SK-N-MC (cell line): ENCODE results near the gene SLC1A6.
"Not testable (repeated sequence)": the region's sequence is repeated elsewhere in the genome, so short reads cannot be mapped to it uniquely, and the experiment has no call there.

Experiments
- DNase-seq: peaks from one replicate; pipeline ENCODE4 v3.0.0-alpha.2; 2011; ENCODE audit warnings: low read depth, low spot score
- H3K27ac ChIP-seq: fragments of 200-600 bp; sonication (generic); 2 replicates; pipeline ENCODE4 v1.5.1; 2016; ENCODE audit warnings: mixed run types
- H3K36me3 ChIP-seq: fragments of 200-600 bp; sonication (generic); 2 replicates; pipeline ENCODE4 v1.6.1; 2017; ENCODE audit warnings: antibody characterized with exemption, low read length, mixed read lengths; ENCODE audit not compliant: insufficient read depth
- H3K4me3 ChIP-seq: fragments of 200-600 bp; sonication (generic); 2 replicates; pipeline ENCODE4 v1.5.1; 2016
- H3K9ac ChIP-seq: fragments of 200-600 bp; sonication (generic); 2 replicates; pipeline ENCODE4 v1.8.0; 2017; ENCODE audit warnings: mixed run types, mixed read lengths; ENCODE audit not compliant: insufficient read length
- H3K9me3 ChIP-seq: fragments of 200-600 bp; sonication (generic); 2 replicates; pipeline ENCODE4 v1.6.1; 2017; ENCODE audit warnings: low read depth, mild to moderate bottlenecking, antibody characterized with exemption, low read length, moderate library complexity, mixed read lengths
- EZH2 ChIP-seq: fragments of 200-600 bp; sonication (generic); IDR thresholded peaks from one replicate; pipeline ENCODE4 v1.6.1; 2017; ENCODE audit warnings: antibody characterized with exemption
- FOXP2 ChIP-seq: optimal IDR thresholded peaks from 2 replicates; pipeline ENCODE3; 2011; ENCODE audit warnings: mild to moderate bottlenecking, moderate library complexity; ENCODE audit not compliant: insufficient read depth; ENCODE audit errors: extremely low read length, control extremely low read depth
- POLR2AphosphoS5 ChIP-seq: IDR thresholded peaks from 2 replicates; pipeline ENCODE4 v1.6.1; 2012; ENCODE audit warnings: mild to moderate bottlenecking, low read depth, low read length, borderline replicate concordance

Gene SLC1A6

DNA sequence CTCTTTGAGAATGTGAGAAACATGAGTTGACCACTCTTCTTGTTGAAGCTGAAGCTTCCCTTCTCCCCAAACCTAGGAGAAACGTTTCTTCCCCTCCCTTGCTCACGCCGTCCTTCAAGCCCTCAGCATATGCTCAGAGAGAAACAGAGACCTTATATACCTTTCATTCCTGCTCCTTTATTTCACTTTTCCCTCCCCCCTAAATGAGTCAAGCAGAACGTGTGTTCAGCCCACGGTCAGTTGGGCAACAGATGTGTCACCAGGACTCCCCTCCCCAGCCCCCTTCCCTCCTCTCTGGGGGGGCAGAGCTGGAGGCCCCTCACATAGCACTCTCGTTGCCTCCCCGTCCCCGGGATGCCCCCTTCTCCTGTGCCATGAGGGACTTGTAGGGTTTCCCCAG, 29.8 kb downstream of the SLC1A6 start:
- no peak overlapping the region for H3K27ac ChIP-seq
- no peaks in the 10 kb centered on the region for H3K36me3 ChIP-seq
- TF ChIP-seq EZH2 (no peak), FOXP2 (no peak), POLR2AphosphoS5 (no peak)
- no peaks in the 10 kb centered on the region for H3K9me3 ChIP-seq
- no peak overlapping the region for H3K9ac ChIP-seq
- DNase-seq, result no peak
- no peak overlapping the region for H3K4me3 ChIP-seq

DNA sequence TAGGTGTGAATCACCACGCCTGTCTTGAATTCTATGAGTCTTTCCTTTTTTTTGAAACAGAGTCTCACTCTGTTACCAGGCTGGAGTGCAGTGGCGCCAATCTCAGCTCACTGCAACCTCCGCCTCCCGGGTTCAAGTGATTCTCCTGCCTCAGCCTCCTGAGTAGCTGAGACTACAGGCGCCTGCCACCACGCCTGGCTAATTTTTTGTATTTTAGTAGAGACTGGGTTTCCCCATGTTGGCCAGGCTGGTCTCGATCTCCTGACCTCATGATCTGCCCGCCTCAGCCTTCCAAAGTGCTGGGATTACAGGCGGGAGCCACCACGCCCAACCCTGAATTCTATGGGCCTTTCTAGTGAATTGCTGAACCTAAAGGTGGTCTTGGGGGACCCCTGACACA, 30.3 kb downstream of the SLC1A6 start:
- H3K9me3 ChIP-seq, H3K36me3 ChIP-seq, DNase-seq, H3K27ac ChIP-seq, H3K9ac ChIP-seq, H3K4me3 ChIP-seq: not testable (repeated sequence)

DNA sequence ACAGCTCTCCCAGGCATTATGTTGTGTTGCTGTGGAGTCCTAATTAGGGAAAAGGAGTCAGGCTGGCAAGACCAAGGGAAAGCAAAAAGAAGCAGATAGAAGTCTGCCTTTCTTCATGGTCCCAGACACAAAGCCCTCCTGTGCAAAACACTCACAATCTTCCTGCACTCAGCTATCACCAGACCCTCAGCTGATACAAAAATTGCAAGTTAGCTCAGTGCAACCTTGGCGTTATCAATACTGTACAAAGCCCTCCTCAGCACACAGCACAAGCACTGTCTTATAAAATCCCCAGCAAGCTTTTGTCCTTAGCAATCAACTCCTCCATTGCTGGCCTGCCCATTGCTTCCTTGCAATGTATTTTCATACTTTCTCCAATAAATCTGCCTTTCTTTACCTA, 35.2 kb downstream of the SLC1A6 start:
- H3K36me3 ChIP-seq, result no peaks in the 10 kb centered on the region
- DNase-seq, result no peak
- H3K4me3 ChIP-seq, result no peak overlapping the region
- H3K9ac ChIP-seq, result no peak overlapping the region
- TF ChIP-seq FOXP2 (no peak), EZH2 (no peak), POLR2AphosphoS5 (no peak)
- no peak overlapping the region for H3K27ac ChIP-seq
- no peaks in the 10 kb centered on the region for H3K9me3 ChIP-seq

DNA sequence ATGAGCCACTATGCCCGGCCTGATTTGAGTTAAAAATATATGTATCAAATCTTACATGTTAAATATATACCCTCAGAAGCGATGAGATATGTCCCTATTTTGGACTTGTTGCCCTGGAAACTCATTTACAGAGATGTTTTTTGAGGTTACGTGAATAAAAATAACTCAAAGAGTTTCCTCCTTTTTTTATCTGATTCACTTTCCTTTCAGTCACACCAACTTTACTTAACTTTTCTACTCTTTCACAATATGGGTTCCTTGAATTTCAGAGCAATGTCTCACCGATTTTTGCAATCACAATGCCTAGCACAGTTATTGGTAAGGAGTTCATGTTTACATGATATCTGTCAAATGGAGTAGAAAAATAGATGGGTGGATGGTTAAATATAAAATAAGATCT, 36.1 kb downstream of the SLC1A6 start:
- Histone ChIP-seq H3K4me3 (no peak overlapping the region), H3K27ac (no peak overlapping the region), H3K9ac (no peak overlapping the region), H3K36me3 (no peaks in the 10 kb centered on the region), H3K9me3 (no peaks in the 10 kb centered on the region)
- no peak for TF ChIP-seq POLR2AphosphoS5
- no peak for TF ChIP-seq EZH2
- TF ChIP-seq FOXP2, result no peak
- DNase-seq, result no peak

DNA sequence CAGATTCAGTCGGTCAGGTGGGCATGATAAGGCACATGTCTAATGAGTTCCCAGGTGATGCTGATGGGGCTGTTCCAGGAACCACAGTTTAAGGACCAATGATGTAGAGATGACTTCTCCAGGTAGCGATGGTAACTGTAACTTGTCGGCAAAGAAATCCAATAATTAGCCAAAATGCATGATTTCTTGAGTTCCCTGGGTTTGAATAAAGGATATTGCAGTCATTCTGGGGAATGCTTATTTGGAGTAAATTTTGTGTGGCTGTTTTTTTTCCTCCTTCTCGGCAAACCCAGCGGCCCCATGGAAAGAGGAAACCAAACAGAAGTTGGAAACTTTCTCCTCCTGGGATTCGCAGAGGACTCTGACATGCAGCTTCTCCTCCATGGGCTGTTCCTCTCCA, 38.5 kb downstream of the SLC1A6 start, which contains the start of gene OR7C2:
OR7C2 (plus strand) TSS at position 301 of the 400 bp plus-strand sequence; CDS start at position 301, 0 bp downstream.
- H3K9me3 ChIP-seq, result no peaks in the 10 kb centered on the region
- H3K9ac ChIP-seq, result no peak within 1 kb of the TSS
- TF ChIP-seq FOXP2, result no peak
- no peak for TF ChIP-seq EZH2
- no peak for TF ChIP-seq POLR2AphosphoS5
- H3K27ac ChIP-seq, result no peak within 1 kb of the TSS
- H3K4me3 ChIP-seq, result no peak within 1 kb of the TSS
- DNase-seq, result no peak
- no peaks in the 10 kb centered on the region for H3K36me3 ChIP-seq

DNA sequence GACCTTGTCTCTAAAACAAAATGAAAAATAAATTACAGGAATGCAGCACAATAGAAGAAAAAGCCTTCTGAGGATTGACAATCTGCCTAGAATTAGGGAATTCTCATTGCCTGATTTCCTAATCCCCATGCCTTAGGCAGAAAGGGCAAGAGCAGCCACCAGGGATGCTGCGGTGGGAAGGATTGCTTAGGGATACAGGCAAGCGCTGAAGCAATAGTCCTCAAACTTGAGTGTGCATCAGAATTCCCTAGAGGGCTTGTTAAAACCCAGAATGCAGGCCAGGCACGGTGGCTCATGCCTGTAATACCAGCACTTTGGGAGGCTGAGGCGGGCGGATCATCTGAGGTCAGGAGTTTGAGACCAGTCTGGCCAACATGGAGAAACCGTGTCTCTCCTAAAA, 39.4 kb downstream of the SLC1A6 start:
- Histone ChIP-seq H3K9ac (no peak overlapping the region), H3K27ac (no peak overlapping the region), H3K9me3 (no peaks in the 10 kb centered on the region), H3K4me3 (no peak overlapping the region), H3K36me3 (no peaks in the 10 kb centered on the region)
- DNase-seq, result no peak
- no peak for TF ChIP-seq EZH2
- no peak for TF ChIP-seq FOXP2
- TF ChIP-seq POLR2AphosphoS5, result no peak

DNA sequence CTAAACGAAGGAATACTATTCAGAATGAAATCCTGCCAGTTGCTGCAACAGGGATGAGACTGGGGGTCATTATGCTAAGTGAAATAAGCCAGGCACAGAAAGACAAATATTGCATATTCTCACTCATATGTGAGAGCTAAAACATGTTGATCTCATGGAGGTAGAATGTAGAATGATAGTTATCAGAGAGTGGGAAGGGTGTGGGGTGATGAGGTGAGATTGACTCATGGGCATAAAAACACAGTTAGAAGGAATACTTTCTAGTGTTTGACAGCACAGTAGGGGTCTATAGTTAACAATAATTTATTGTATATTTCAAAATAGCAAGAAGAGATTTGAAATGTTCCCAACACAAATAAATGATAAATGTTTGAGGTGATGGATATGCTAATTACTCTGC, 46.2 kb downstream of the SLC1A6 start:
- H3K9me3 ChIP-seq, result no peaks in the 10 kb centered on the region
- H3K36me3 ChIP-seq, result no peaks in the 10 kb centered on the region
- TF ChIP-seq POLR2AphosphoS5 (no peak), EZH2 (no peak), FOXP2 (no peak)
- no peak for DNase-seq
- H3K4me3 ChIP-seq, result no peak overlapping the region
- no peak overlapping the region for H3K9ac ChIP-seq
- H3K27ac ChIP-seq, result no peak overlapping the region

DNA sequence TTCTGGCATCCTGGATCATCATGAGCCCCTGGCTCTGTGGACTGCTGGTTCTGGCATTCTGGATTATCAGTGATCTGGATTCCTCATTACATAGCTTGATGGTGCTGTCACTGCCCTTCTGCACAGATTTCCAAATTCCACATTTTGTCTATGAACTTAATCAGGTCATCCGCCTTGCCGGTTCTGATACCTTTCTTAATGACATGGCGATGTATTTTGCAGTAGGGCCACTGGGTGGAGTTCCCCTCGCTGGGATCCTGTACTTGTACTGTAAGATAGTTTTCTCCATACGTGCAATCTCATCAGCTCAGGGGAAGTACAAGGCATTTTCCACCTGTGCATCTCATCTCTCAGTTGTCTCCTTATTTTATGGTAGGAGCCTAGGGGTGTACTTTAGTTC, 62.8 kb downstream of the SLC1A6 start:
- no peaks in the 10 kb centered on the region for H3K9me3 ChIP-seq
- no peak overlapping the region for H3K4me3 ChIP-seq
- no peak for TF ChIP-seq POLR2AphosphoS5
- no peak for TF ChIP-seq EZH2
- no peak for TF ChIP-seq FOXP2
- H3K27ac ChIP-seq, result no peak overlapping the region
- no peaks in the 10 kb centered on the region for H3K36me3 ChIP-seq
- DNase-seq, result no peak
- H3K9ac ChIP-seq, result no peak overlapping the region

DNA sequence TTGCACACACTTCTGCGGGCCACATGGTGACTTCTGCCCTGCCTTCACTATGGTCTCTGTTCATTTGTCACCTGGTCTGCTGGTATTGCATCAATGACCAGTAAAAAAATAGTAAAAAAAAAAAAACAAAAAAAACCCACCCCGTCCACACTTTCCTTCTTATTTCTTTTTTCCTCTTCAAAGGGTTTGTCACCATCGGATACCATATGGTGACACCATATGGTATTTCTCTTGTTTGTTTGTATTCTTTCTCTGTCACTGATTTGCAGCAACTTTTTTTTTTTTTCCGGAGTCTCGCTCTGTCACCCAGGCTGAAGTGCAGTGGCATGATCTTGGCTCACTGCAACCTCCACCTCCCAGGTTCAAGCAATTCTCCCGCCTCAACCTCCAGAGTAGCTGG, 64.5 kb downstream of the SLC1A6 start:
- no peak for TF ChIP-seq FOXP2
- no peak for TF ChIP-seq POLR2AphosphoS5
- no peak for TF ChIP-seq EZH2
- no peaks in the 10 kb centered on the region for H3K36me3 ChIP-seq
- H3K4me3 ChIP-seq, result no peak overlapping the region
- H3K9ac ChIP-seq, result no peak overlapping the region
- DNase-seq, result no peak
- no peak overlapping the region for H3K27ac ChIP-seq
- H3K9me3 ChIP-seq, result no peaks in the 10 kb centered on the region
